Neural progenitor cell (in vitro differentiated cells): ENCODE measurements around the gene TRAF7. TPM values are rescaled to one million over a fixed set of nuclear protein-coding genes. Genes with fewer than 3 reads are reported as not detected.
A peak's percentile ranks its signal among the peaks of the same experiment; 100 is the strongest.

Experiments
- DNase-seq: peaks from one replicate; pipeline ENCODE4 v3.0.0-alpha.2; 2016; ENCODE audit warnings: low spot score
- H2AFZ ChIP-seq: fragments of 200-600 bp; sonication (generic); replicated peaks from 2 replicates; pipeline ENCODE4 v1.6.1; 2016; ENCODE audit warnings: antibody characterized with exemption
- H3F3A ChIP-seq: fragments of 200-600 bp; sonication (generic); 2 replicates; pipeline ENCODE4 v1.6.1; 2016; ENCODE audit warnings: antibody characterized with exemption, low read depth
- H3K27ac ChIP-seq: fragments of 200-600 bp; sonication (generic); 2 replicates; pipeline ENCODE4 v1.5.1; 2016; ENCODE audit warnings: mild to moderate bottlenecking
- H3K27me3 ChIP-seq: fragments of 200-600 bp; sonication (generic); 2 replicates; pipeline ENCODE4 v1.6.1; 2016; ENCODE audit warnings: mild to moderate bottlenecking, moderate library complexity
- H3K36me3 ChIP-seq: fragments of 200-600 bp; sonication (generic); 2 replicates; pipeline ENCODE4 v1.5.1; 2016
- H3K4me1 ChIP-seq: fragments of 200-600 bp; sonication (generic); 2 replicates; pipeline ENCODE4 v1.6.1; 2016; ENCODE audit warnings: mixed run types
- H3K4me2 ChIP-seq: fragments of 200-600 bp; sonication (generic); 2 replicates; pipeline ENCODE4 v1.6.1; 2016
- H3K4me3 ChIP-seq: fragments of 200-600 bp; sonication (generic); 2 replicates; pipeline ENCODE4 v1.5.1; 2016
- H3K79me2 ChIP-seq: fragments of 200-600 bp; sonication (generic); 2 replicates; pipeline ENCODE4 v1.6.1; 2016; ENCODE audit warnings: low read depth
- H3K9ac ChIP-seq: fragments of 200-600 bp; sonication (generic); 2 replicates; pipeline ENCODE4 v1.6.1; 2016
- H3K9me3 ChIP-seq: fragments of 200-600 bp; sonication (generic); 2 replicates; pipeline ENCODE4 v1.5.1; 2016; ENCODE audit warnings: low read depth
- H4K20me1 ChIP-seq: fragments of 200-600 bp; sonication (generic); 2 replicates; pipeline ENCODE4 v1.6.1; 2016; ENCODE audit warnings: low read depth
- H3K27ac Mint-ChIP-seq: 3 replicates; pipeline ENCODE4 v1.8.0; 2021; ENCODE audit warnings: mixed read lengths
- H3K27me3 Mint-ChIP-seq: 2 replicates; pipeline ENCODE4 v1.8.0; 2022; ENCODE audit warnings: low read depth, mild to moderate bottlenecking, inconsistent platforms, moderate library complexity, mixed read lengths; ENCODE audit not compliant: insufficient read depth
- H3K36me3 Mint-ChIP-seq: 3 replicates; pipeline ENCODE4 v1.8.0; 2021; ENCODE audit warnings: mixed read lengths
- H3K4me1 Mint-ChIP-seq: 3 replicates; pipeline ENCODE4 v1.8.0; 2021; ENCODE audit warnings: mixed read lengths
- H3K4me3 Mint-ChIP-seq: 3 replicates; pipeline ENCODE4 v1.8.0; 2021; ENCODE audit warnings: mild to moderate bottlenecking, moderate library complexity, mixed read lengths
- H3K9me3 Mint-ChIP-seq: 3 replicates; pipeline ENCODE4 v1.8.0; 2020; ENCODE audit warnings: mixed read lengths
- EZH2 ChIP-seq: fragments of 200-600 bp; sonication (generic); IDR thresholded peaks from 2 replicates; pipeline ENCODE4 v1.6.1; 2017; ENCODE audit warnings: antibody characterized with exemption, mild to moderate bottlenecking, moderate library complexity
- EZH2phosphoT487 ChIP-seq: fragments of 200-600 bp; sonication (generic); IDR thresholded peaks from 2 replicates; pipeline ENCODE4 v1.6.1; 2017; ENCODE audit warnings: antibody characterized with exemption
- total RNA-seq: library from RNA; depleted of rRNA; stranded (reverse); fragments of >200 nt; gene quantifications from 2 replicates; pipeline ENCODE4 v1.2.3, GENCODE V29; 2015; ENCODE audit warnings: low replicate concordance
- TF ChIP-seq, protein P1 (sequence below): fragments of 200-600 bp; sonication (generic); IDR thresholded peaks from 2 replicates; pipeline ENCODE4 v1.5.1; 2017; ENCODE audit warnings: antibody characterized with exemption, mild to moderate bottlenecking

Gene TRAF7
- total RNA-seq, 1 donor from 2014 or later: 24.1 TPM

GRCh38 chr16:2186064-2186463 is 30.5 kb downstream of the TRAF7 start:
- H3K4me2 ChIP-seq: no peak overlapping the region
- TF ChIP-seq, protein P1, sequence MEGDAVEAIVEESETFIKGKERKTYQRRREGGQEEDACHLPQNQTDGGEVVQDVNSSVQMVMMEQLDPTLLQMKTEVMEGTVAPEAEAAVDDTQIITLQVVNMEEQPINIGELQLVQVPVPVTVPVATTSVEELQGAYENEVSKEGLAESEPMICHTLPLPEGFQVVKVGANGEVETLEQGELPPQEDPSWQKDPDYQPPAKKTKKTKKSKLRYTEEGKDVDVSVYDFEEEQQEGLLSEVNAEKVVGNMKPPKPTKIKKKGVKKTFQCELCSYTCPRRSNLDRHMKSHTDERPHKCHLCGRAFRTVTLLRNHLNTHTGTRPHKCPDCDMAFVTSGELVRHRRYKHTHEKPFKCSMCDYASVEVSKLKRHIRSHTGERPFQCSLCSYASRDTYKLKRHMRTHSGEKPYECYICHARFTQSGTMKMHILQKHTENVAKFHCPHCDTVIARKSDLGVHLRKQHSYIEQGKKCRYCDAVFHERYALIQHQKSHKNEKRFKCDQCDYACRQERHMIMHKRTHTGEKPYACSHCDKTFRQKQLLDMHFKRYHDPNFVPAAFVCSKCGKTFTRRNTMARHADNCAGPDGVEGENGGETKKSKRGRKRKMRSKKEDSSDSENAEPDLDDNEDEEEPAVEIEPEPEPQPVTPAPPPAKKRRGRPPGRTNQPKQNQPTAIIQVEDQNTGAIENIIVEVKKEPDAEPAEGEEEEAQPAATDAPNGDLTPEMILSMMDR: no peak
- no peak for TF ChIP-seq EZH2phosphoT487
- no peak for TF ChIP-seq EZH2
- Mint-ChIP-seq H3K4me3 (no peak overlapping the region), H3K36me3 (peaks cover 2% of the 10 kb centered on the region), H3K27ac (peak overlapping the region; percentile 74), H3K4me1 (peaks cover 3% of the 10 kb centered on the region), H3K9me3 (no peaks in the 10 kb centered on the region), H3K27me3 (peaks cover 9% of the 10 kb centered on the region)
- H3K4me3 ChIP-seq: no peak overlapping the region
- DNase-seq: no peak
- H3K27me3 ChIP-seq: no peaks in the 10 kb centered on the region
- H3K4me1 ChIP-seq: no peaks in the 10 kb centered on the region
- H3F3A ChIP-seq: no peaks in the 10 kb centered on the region
- H4K20me1 ChIP-seq: no peaks in the 10 kb centered on the region
- H3K9ac ChIP-seq: no peak overlapping the region
- H2AFZ ChIP-seq: no peak overlapping the region
- no peaks in the 10 kb centered on the region for H3K9me3 ChIP-seq
- H3K36me3 ChIP-seq: no peaks in the 10 kb centered on the region
- no peaks in the 10 kb centered on the region for H3K79me2 ChIP-seq
- no peak overlapping the region for H3K27ac ChIP-seq

DNA sequence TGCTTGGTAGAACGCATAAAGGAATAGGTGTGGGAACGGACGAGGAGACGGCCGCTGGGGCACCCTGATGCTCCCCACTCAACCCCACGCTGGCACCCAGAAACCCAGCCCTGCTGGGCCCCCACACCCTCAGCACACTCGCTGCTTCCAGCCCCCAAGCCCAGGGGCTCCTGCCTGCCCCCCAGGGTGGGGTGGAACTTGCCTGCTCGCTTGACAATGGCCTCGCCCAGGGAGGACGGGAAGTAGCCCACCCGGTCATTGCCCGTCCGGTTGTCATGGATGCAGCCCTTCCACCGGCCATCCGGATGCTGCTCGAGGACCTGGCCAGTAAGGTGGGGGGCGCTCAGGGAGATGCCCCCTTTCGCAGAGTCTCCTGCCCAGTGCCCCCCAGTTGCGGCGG is 30.9 kb downstream of the TRAF7 start:
- Histone ChIP-seq H3K27ac (no peak overlapping the region), H3K36me3 (no peaks in the 10 kb centered on the region), H3F3A (no peaks in the 10 kb centered on the region), H3K9me3 (no peaks in the 10 kb centered on the region), H3K4me2 (no peak overlapping the region), H3K79me2 (no peaks in the 10 kb centered on the region), H4K20me1 (no peaks in the 10 kb centered on the region), H3K4me3 (no peak overlapping the region), H3K27me3 (no peaks in the 10 kb centered on the region), H3K9ac (no peak overlapping the region), H2AFZ (no peak overlapping the region), H3K4me1 (no peaks in the 10 kb centered on the region)
- H3K4me3 Mint-ChIP-seq: no peak overlapping the region
- peak overlapping the region; percentile 74 for H3K27ac Mint-ChIP-seq
- H3K9me3 Mint-ChIP-seq: no peaks in the 10 kb centered on the region
- peaks cover 3% of the 10 kb centered on the region for H3K4me1 Mint-ChIP-seq
- H3K27me3 Mint-ChIP-seq: peaks cover 9% of the 10 kb centered on the region
- no peak for DNase-seq
- no peak for TF ChIP-seq EZH2
- TF ChIP-seq EZH2phosphoT487: no peak
- TF ChIP-seq, protein P1: no peak
- peaks cover 2% of the 10 kb centered on the region for H3K36me3 Mint-ChIP-seq

DNA sequence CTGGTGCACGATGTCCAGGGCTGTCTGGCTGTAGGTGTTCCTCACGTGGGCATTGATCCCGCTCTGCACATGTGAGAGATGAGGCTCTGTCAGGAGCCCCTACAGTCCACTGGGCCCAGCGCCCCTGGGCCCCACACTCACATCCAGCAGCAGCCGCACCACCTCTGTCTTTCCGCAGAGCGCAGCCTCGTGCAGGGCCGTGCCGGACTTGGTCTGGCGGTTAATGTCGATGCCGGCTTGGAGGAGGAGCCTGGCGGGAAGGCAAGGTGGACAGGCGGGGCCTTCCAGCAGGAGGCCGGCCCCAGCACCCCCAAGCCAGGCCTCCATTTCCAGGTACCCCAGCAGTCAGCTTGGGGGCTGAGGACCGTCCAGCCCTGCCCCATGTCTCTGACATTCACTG is 31.6 kb downstream of the TRAF7 start:
- DNase-seq: no peak
- no peak overlapping the region for H3K27ac Mint-ChIP-seq
- no peaks in the 10 kb centered on the region for H3K4me1 ChIP-seq

More for the DNA sequence above, 31.6 kb downstream of the TRAF7 start:
- Mint-ChIP-seq H3K4me1 (no peaks in the 10 kb centered on the region), H3K36me3 (peaks cover under 1% of the 10 kb centered on the region), H3K4me3 (no peak overlapping the region), H3K27me3 (peaks cover 6% of the 10 kb centered on the region), H3K9me3 (no peaks in the 10 kb centered on the region)
- H3K36me3 ChIP-seq: no peaks in the 10 kb centered on the region
- TF ChIP-seq, protein P1: no peak
- no peaks in the 10 kb centered on the region for H3K9me3 ChIP-seq
- H2AFZ ChIP-seq: no peak overlapping the region
- no peak overlapping the region for H3K4me2 ChIP-seq
- H3K27me3 ChIP-seq: no peaks in the 10 kb centered on the region
- H3K79me2 ChIP-seq: no peaks in the 10 kb centered on the region
- no peaks in the 10 kb centered on the region for H3F3A ChIP-seq
- H4K20me1 ChIP-seq: no peaks in the 10 kb centered on the region
- H3K4me3 ChIP-seq: no peak overlapping the region
- H3K9ac ChIP-seq: no peak overlapping the region
- no peak overlapping the region for H3K27ac ChIP-seq
